GM23338 (cell line): ENCODE measurements around the gene USP20. TPM values are rescaled to one million over a fixed set of nuclear protein-coding genes. Genes with fewer than 3 reads are reported as not detected.
A peak's percentile ranks its signal among the peaks of the same experiment; 100 is the strongest.
"Not testable (repeated sequence)": the region's sequence is repeated elsewhere in the genome, so short reads cannot be mapped to it uniquely, and the experiment has no call there.

ENCODE experiments used
- ATAC-seq: fragments of 200-7000 bp; cut with Tn5 transposase; 3 replicates; pipeline ENCODE4 v1.9.1; 2020
- DNase-seq: peaks from one replicate; pipeline ENCODE4 v3.0.0-alpha.2; 2015; ENCODE audit warnings: low spot score
- H2AFZ ChIP-seq: fragments of 200-600 bp; sonication (generic); 2 replicates; pipeline ENCODE4 v1.8.0; 2016; ENCODE audit warnings: antibody characterized with exemption, mild to moderate bottlenecking, moderate library complexity
- H3F3A ChIP-seq: fragments of 200-600 bp; sonication (generic); replicated peaks from 2 replicates; pipeline ENCODE4 v1.8.0; 2017; ENCODE audit warnings: antibody characterized with exemption, mixed run types, low read depth
- H3K27ac ChIP-seq: fragments of 200-600 bp; sonication (generic); 2 replicates; pipeline ENCODE4 v1.6.1; 2016; ENCODE audit warnings: low read depth
- H3K27me3 ChIP-seq: fragments of 200-600 bp; sonication (generic); 2 replicates; pipeline ENCODE4 v1.8.0; 2016; ENCODE audit warnings: mild to moderate bottlenecking, mixed run types, moderate library complexity; ENCODE audit not compliant: insufficient read depth
- H3K36me3 ChIP-seq: fragments of 200-600 bp; sonication (generic); 2 replicates; pipeline ENCODE4 v1.8.0; 2016; ENCODE audit warnings: mild to moderate bottlenecking; ENCODE audit not compliant: insufficient read depth
- H3K4me1 ChIP-seq: fragments of 200-600 bp; sonication (generic); 2 replicates; pipeline ENCODE4 v1.8.0; 2016; ENCODE audit warnings: mild to moderate bottlenecking, moderate library complexity; ENCODE audit not compliant: insufficient read depth
- H3K4me2 ChIP-seq: fragments of 200-600 bp; sonication (generic); 2 replicates; pipeline ENCODE4 v1.7.1; 2017; ENCODE audit warnings: mixed run types
- H3K4me3 ChIP-seq: fragments of 200-600 bp; sonication (generic); 2 replicates; pipeline ENCODE4 v1.6.1; 2016; ENCODE audit warnings: mixed run types
- H3K79me2 ChIP-seq: fragments of 200-600 bp; sonication (generic); replicated peaks from 2 replicates; pipeline ENCODE4 v1.8.0; 2017; ENCODE audit warnings: mild to moderate bottlenecking; ENCODE audit not compliant: insufficient read depth
- H3K9me2 ChIP-seq: fragments of 200-600 bp; sonication (generic); 2 replicates; pipeline ENCODE4 v1.8.0; 2017; ENCODE audit not compliant: insufficient read depth
- H4K20me1 ChIP-seq: fragments of 200-600 bp; sonication (generic); replicated peaks from 2 replicates; pipeline ENCODE4 v1.8.0; 2017; ENCODE audit warnings: mild to moderate bottlenecking; ENCODE audit not compliant: insufficient read depth
- H3K27ac Mint-ChIP-seq: 2 replicates; pipeline ENCODE4 v1.8.0; 2020; ENCODE audit warnings: inconsistent platforms, mild to moderate bottlenecking, moderate library complexity, mixed read lengths
- H3K27me3 Mint-ChIP-seq: 3 replicates; pipeline ENCODE4 v1.8.0; 2022; ENCODE audit warnings: low read depth, mild to moderate bottlenecking, moderate library complexity, mixed read lengths, inconsistent platforms; ENCODE audit not compliant: insufficient read depth, poor library complexity
- H3K36me3 Mint-ChIP-seq: 3 replicates; pipeline ENCODE4 v1.8.0; 2021; ENCODE audit warnings: low read depth, mild to moderate bottlenecking, inconsistent platforms, moderate library complexity, mixed read lengths
- H3K4me1 Mint-ChIP-seq: 3 replicates; pipeline ENCODE4 v1.8.0; 2020; ENCODE audit warnings: mild to moderate bottlenecking, inconsistent platforms, mixed read lengths
- H3K4me3 Mint-ChIP-seq: 3 replicates; pipeline ENCODE4 v1.8.0; 2021; ENCODE audit warnings: moderate library complexity, mild to moderate bottlenecking, inconsistent platforms, mixed read lengths
- H3K9me3 Mint-ChIP-seq: 3 replicates; pipeline ENCODE4 v1.8.0; 2020; ENCODE audit warnings: moderate library complexity, mild to moderate bottlenecking, inconsistent platforms, mixed read lengths
- CTCF ChIP-seq, 2 experiments: fragments of 200-600 bp in 1 of 2; sonication (generic) in 1 of 2; conservative IDR thresholded peaks; 2 replicates each; pipeline versions ENCODE4 v1.5.1 to v1.6.1; 2016 to 2017; ENCODE audit warnings: antibody characterized with exemption in 2 of 2, low read depth in 2 of 2, mild to moderate bottlenecking in 2 of 2, moderate library complexity in 1 of 2
- EZH2 ChIP-seq: fragments of 200-600 bp; sonication (generic); IDR thresholded peaks from one replicate; pipeline ENCODE4 v1.8.0; 2017; ENCODE audit warnings: antibody characterized with exemption, mild to moderate bottlenecking, low read depth; ENCODE audit not compliant: unreplicated experiment
- JUNB ChIP-seq: IDR thresholded peaks from one replicate; pipeline ENCODE4 v1.6.1; 2016; ENCODE audit warnings: antibody characterized with exemption; ENCODE audit not compliant: unreplicated experiment
- STAT1 ChIP-seq: IDR thresholded peaks from one replicate; pipeline ENCODE4 v1.6.1; 2016; ENCODE audit warnings: antibody characterized with exemption; ENCODE audit not compliant: unreplicated experiment
- ZNF114 ChIP-seq: fragments of 250-450 bp; sonication (Bioruptor Pico); IDR thresholded peaks from 2 replicates; pipeline ENCODE4 v1.5.0; 2020; ENCODE audit warnings: mild to moderate bottlenecking, moderate library complexity
- ZNF462 ChIP-seq: fragments of 250-450 bp; sonication (Bioruptor Pico); IDR thresholded peaks from 2 replicates; pipeline ENCODE4 v1.5.0; 2020; ENCODE audit warnings: mild to moderate bottlenecking, moderate library complexity
- polyA plus RNA-seq: library from polyadenylated mRNA; unstranded; fragments of >200 nt; fragmentation: Nextera tagmentation; extraction: Ambion mirVana; gene quantifications from 2 replicates; pipeline ENCODE4 v1.2.1, GENCODE V29; 2016
- total RNA-seq: library from RNA; depleted of rRNA; stranded (reverse); fragments of >200 nt; shearing (Covaris generic); gene quantifications from 2 replicates; pipeline ENCODE4 v1.2.3, GENCODE V29; 2014
- TF ChIP-seq, protein P1 (sequence below): IDR thresholded peaks from 2 replicates; pipeline ENCODE4 v1.6.1; 2016; ENCODE audit warnings: antibody characterized with exemption
- TF ChIP-seq, protein P2 (sequence below): IDR thresholded peaks from one replicate; pipeline ENCODE4 v1.6.1; 2018; ENCODE audit warnings: antibody characterized with exemption; ENCODE audit not compliant: unreplicated experiment

USP20 gene
- total and polyA plus RNA-seq, 2 experiments from 2014 or later = 10.4 to 13.0 TPM

DNA sequence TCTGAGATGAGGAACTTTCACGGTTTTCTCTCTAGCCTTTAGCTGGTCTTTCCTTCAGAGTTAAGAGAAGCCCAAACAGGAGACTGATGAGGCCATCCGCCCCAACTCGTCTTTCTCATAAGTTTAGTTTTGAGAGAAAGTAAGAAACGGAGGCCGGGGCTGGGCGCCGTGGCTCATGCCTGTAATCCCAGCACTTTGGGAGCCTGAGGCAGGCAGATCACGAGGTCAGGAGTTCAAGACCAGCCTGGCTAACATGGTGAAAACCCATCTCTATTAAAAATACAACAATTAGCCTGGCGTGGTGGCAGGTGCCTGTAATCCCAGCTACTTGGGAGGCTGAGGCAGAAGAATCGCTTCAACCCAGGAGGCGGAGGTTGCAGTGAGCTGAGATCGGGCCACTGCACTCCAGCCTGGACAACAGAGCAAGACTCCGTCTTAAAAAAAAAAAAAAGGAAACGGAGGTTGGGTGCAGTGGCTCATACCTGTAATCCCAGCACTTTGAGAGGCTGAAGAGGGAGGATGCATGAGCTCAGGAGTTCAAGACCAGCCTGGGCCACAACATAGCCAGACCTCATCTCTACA, 55.6 kb downstream of the USP20 start:
- H3K9me2 ChIP-seq, H3K79me2 ChIP-seq, H3K9me3 Mint-ChIP-seq, ATAC-seq, H3K27me3 ChIP-seq, H3K36me3 ChIP-seq, DNase-seq, H4K20me1 ChIP-seq: not testable (repeated sequence)
- H3K27ac ChIP-seq = peak overlapping the region; percentile 97
- H3K27me3 Mint-ChIP-seq = peaks cover 15% of the 10 kb centered on the region
- H2AFZ ChIP-seq = peak overlapping the region; percentile 81
- peaks cover 50% of the 10 kb centered on the region for H3K4me1 Mint-ChIP-seq
- H3F3A ChIP-seq = peaks cover 31% of the 10 kb centered on the region; the same call in 1 of the 2 replicates
- peak overlapping the region; percentile 72 for H3K4me2 ChIP-seq
- H3K4me3 ChIP-seq = peak overlapping the region; percentile 57
- H3K4me1 ChIP-seq = peaks cover 30% of the 10 kb centered on the region
- peak overlapping the region; percentile 74 for H3K27ac Mint-ChIP-seq
- H3K4me3 Mint-ChIP-seq = peak overlapping the region; percentile 61
- H3K36me3 Mint-ChIP-seq = peaks cover 22% of the 10 kb centered on the region

GRCh38 chr9:129891569-129891968, 56.3 kb downstream of the USP20 start:
- no peaks in the 10 kb centered on the region for H3K9me3 Mint-ChIP-seq
- H3K4me2 ChIP-seq = no peak overlapping the region
- H3K79me2 ChIP-seq = no peaks in the 10 kb centered on the region
- no peaks in the 10 kb centered on the region for H3K27me3 ChIP-seq
- peaks cover 27% of the 10 kb centered on the region for H3K36me3 Mint-ChIP-seq
- H4K20me1 ChIP-seq = no peaks in the 10 kb centered on the region; the same call in 1 of the 2 replicates
- H3K27me3 Mint-ChIP-seq = peaks cover 13% of the 10 kb centered on the region
- H3K4me3 Mint-ChIP-seq = no peak overlapping the region
- TF ChIP-seq, protein P1, sequence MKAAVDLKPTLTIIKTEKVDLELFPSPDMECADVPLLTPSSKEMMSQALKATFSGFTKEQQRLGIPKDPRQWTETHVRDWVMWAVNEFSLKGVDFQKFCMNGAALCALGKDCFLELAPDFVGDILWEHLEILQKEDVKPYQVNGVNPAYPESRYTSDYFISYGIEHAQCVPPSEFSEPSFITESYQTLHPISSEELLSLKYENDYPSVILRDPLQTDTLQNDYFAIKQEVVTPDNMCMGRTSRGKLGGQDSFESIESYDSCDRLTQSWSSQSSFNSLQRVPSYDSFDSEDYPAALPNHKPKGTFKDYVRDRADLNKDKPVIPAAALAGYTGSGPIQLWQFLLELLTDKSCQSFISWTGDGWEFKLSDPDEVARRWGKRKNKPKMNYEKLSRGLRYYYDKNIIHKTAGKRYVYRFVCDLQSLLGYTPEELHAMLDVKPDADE = no peak
- TF ChIP-seq STAT1 (no peak), ZNF462 (CRISPR knock-in tag) (no peak), EZH2 (no peak), CTCF (conservative IDR thresholded peaks at IDR 0.05; ENCODE audit: low read depth in 2 of 2) (no peak), ZNF114 (no peak), JUNB (no peak)
- TF ChIP-seq, protein P2, sequence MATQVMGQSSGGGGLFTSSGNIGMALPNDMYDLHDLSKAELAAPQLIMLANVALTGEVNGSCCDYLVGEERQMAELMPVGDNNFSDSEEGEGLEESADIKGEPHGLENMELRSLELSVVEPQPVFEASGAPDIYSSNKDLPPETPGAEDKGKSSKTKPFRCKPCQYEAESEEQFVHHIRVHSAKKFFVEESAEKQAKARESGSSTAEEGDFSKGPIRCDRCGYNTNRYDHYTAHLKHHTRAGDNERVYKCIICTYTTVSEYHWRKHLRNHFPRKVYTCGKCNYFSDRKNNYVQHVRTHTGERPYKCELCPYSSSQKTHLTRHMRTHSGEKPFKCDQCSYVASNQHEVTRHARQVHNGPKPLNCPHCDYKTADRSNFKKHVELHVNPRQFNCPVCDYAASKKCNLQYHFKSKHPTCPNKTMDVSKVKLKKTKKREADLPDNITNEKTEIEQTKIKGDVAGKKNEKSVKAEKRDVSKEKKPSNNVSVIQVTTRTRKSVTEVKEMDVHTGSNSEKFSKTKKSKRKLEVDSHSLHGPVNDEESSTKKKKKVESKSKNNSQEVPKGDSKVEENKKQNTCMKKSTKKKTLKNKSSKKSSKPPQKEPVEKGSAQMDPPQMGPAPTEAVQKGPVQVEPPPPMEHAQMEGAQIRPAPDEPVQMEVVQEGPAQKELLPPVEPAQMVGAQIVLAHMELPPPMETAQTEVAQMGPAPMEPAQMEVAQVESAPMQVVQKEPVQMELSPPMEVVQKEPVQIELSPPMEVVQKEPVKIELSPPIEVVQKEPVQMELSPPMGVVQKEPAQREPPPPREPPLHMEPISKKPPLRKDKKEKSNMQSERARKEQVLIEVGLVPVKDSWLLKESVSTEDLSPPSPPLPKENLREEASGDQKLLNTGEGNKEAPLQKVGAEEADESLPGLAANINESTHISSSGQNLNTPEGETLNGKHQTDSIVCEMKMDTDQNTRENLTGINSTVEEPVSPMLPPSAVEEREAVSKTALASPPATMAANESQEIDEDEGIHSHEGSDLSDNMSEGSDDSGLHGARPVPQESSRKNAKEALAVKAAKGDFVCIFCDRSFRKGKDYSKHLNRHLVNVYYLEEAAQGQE = no peak
- peaks cover 31% of the 10 kb centered on the region; the same call in 1 of the 2 replicates for H3F3A ChIP-seq
- no peaks in the 10 kb centered on the region; the same call in 1 of the 2 replicates for H3K36me3 ChIP-seq
- peak overlapping the region; percentile 97; the same call in 1 of the 2 replicates for H3K27ac ChIP-seq
- no peak for DNase-seq
- no peak overlapping the region for H2AFZ ChIP-seq
- H3K4me1 Mint-ChIP-seq = peaks cover 45% of the 10 kb centered on the region
- no peak overlapping the region; the same call in 1 of the 2 replicates for H3K4me3 ChIP-seq
- H3K27ac Mint-ChIP-seq = 0 out of 2 replicates have a peak overlapping the region, but pooled peaks have one; percentile 24
- H3K4me1 ChIP-seq = peaks cover 24% of the 10 kb centered on the region
- no peaks in the 10 kb centered on the region for H3K9me2 ChIP-seq
- ATAC-seq = no peak
